Small intestine (tissue), 7 donors: Measurements from ENCODE around the gene PCDHGA5. TPM values are rescaled to one million over a fixed set of nuclear protein-coding genes. Genes with fewer than 3 reads are reported as not detected.
"Not testable (repeated sequence)": the region's sequence is repeated elsewhere in the genome, so short reads cannot be mapped to it uniquely, and the experiment has no call there.

ENCODE experiments used
- DNase-seq, 2 donors: peaks; one replicate each; pipeline versions ENCODE4 v3.0.0 to v3.0.0-alpha.2; 2013
- FAIRE-seq: peaks from 2 replicates; lab custom pipeline; 2012; peaks lifted over from hg19 to GRCh38; lab: Jason Lieb, UNC
- H3K27ac ChIP-seq, 3 donors: one replicate each; pipeline ENCODE4 v1.5.1; 2013; ENCODE audit warnings: low read length in 2 of 3, mild to moderate bottlenecking in 2 of 3, control low read depth in 1 of 3, inconsistent platforms in 1 of 3, low read depth in 1 of 3, moderate library complexity in 1 of 3
- H3K27me3 ChIP-seq, 3 donors: one replicate each; pipeline ENCODE4 v1.6.1; 2013; ENCODE audit warnings: low read length in 3 of 3, inconsistent platforms in 1 of 3; ENCODE audit not compliant: control insufficient read depth in 3 of 3, insufficient read depth in 3 of 3
- H3K36me3 ChIP-seq, 3 donors: one replicate each; pipeline ENCODE4 v1.6.1; 2013; ENCODE audit warnings: low read length in 3 of 3, inconsistent platforms in 1 of 3, low read depth in 1 of 3, mild to moderate bottlenecking in 1 of 3, moderate library complexity in 1 of 3; ENCODE audit not compliant: control insufficient read depth in 3 of 3, insufficient read depth in 2 of 3
- H3K4me1 ChIP-seq, 3 donors: one replicate each; pipeline ENCODE4 v1.6.1; 2013; ENCODE audit warnings: low read length in 2 of 3, inconsistent platforms in 1 of 3, low read depth in 1 of 3, mild to moderate bottlenecking in 1 of 3, moderate library complexity in 1 of 3; ENCODE audit not compliant: control insufficient read depth in 3 of 3, insufficient read depth in 2 of 3
- H3K4me3 ChIP-seq, 3 donors: one replicate each; pipeline ENCODE4 v1.5.1; 2013; ENCODE audit warnings: low read length in 3 of 3, control low read depth in 1 of 3, inconsistent platforms in 1 of 3, low read depth in 1 of 3, mild to moderate bottlenecking in 1 of 3, moderate library complexity in 1 of 3
- H3K9me3 ChIP-seq, 2 donors: one replicate each; pipeline ENCODE4 v1.6.1; 2013; ENCODE audit warnings: low read depth in 1 of 2, low read length in 1 of 2; ENCODE audit not compliant: control insufficient read depth in 2 of 2, insufficient read depth in 1 of 2
- WGBS, 3 donors: extraction: QIAGEN DNeasy Blood & Tissue Kit; methylation state at CpG; one replicate each; pipeline ENCODE4 v1.1.7; 2013; 5-methylcytosine and 5-hydroxymethylcytosine counted together
- polyA plus RNA-seq, 4 donors: library from polyadenylated mRNA; stranded (reverse) in 3 of 4; unstranded in 1 of 4; fragments of 200-250 nt in 3 of 4; fragments of 120-200 nt in 1 of 4; gene quantifications; one replicate each; pipeline versions ENCODE4 v1.2.1 to v1.2.3, GENCODE V29; 2013
- donor health status: healthy with polysubstance abuse.
- donor health status: control.
- donor health status: control.
- donor health status: Bipolar disorder and iron deficiency.
- donor health status: healthy.

Gene PCDHGA5
- polyA plus RNA-seq, 4 donors: 0.43 to 0.68 TPM; not detected in 2

DNA sequence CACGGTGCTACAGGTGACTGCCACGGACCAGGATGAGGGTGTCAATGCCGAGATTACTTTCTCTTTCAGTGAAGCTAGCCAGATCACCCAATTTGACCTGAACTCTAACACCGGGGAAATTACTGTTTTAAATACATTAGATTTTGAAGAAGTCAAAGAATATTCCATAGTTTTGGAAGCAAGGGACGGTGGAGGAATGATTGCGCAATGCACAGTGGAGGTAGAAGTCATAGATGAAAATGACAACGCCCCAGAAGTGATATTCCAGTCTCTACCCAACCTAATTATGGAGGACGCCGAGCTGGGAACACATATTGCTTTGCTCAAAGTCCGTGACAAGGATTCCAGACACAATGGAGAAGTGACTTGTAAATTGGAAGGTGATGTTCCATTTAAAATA, 24.7 kb downstream of the PCDHGA5 start:
- no peak for DNase-seq
- WGBS, 3 donors: 49 to 56% (median 49%) methylated on average over 10 of the region's 10 CpGs
- FAIRE-seq: no peak
- Histone ChIP-seq H3K27ac (no peak overlapping the region), H3K27me3 (peaks cover 0 to 39% (median 17%) of the 10 kb centered on the region in 3 donors), H3K36me3 (no peaks in the 10 kb centered on the region), H3K4me3 (no peak overlapping the region), H3K9me3 (peaks cover 8 to 58% of the 10 kb centered on the region in 2 donors), H3K4me1 (no peaks in the 10 kb centered on the region)

DNA sequence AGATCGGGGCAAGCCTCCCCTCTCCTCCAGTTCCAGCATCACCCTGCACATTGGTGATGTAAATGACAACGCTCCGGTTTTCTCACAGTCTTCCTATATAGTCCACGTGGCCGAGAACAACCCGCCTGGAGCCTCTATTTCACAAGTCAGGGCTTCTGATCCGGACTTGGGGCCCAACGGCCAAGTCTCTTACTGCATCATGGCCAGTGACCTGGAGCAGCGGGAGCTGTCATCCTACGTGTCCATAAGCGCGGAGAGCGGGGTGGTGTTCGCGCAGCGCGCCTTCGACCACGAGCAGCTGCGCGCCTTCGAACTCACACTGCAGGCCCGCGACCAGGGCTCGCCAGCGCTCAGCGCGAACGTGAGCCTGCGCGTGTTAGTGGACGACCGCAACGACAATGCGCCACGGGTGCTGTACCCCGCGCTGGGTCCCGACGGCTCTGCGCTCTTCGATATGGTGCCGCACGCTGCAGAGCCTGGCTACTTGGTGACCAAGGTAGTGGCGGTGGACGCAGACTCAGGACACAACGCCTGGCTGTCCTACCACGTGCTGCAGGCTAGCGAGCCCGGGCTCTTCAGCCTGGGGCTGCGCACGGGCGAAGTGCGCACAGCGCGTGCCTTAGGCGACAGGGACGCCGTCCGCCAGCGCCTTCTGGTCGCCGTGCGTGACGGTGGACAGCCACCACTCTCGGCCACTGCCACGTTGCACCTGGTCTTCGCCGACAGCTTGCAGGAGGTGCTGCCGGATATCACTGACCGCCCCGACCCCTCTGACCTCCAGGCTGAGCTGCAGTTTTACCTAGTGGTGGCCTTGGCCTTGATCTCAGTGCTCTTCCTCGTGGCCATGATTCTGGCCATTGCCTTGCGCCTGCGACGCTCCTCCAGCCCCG, 25.4 kb downstream of the PCDHGA5 start:
- no peak for DNase-seq
- Histone ChIP-seq H3K27ac (no peak overlapping the region), H3K27me3 (peaks cover 0 to 36% (median 22%) of the 10 kb centered on the region in 3 donors), H3K9me3 (peaks cover 8 to 58% of the 10 kb centered on the region in 2 donors), H3K36me3 (no peaks in the 10 kb centered on the region), H3K4me1 (no peaks in the 10 kb centered on the region), H3K4me3 (no peak overlapping the region)
- WGBS, 3 donors: 43 to 63% (median 63%) methylated on average over 70 to 77 of the region's 77 CpGs
- FAIRE-seq: no peak

DNA sequence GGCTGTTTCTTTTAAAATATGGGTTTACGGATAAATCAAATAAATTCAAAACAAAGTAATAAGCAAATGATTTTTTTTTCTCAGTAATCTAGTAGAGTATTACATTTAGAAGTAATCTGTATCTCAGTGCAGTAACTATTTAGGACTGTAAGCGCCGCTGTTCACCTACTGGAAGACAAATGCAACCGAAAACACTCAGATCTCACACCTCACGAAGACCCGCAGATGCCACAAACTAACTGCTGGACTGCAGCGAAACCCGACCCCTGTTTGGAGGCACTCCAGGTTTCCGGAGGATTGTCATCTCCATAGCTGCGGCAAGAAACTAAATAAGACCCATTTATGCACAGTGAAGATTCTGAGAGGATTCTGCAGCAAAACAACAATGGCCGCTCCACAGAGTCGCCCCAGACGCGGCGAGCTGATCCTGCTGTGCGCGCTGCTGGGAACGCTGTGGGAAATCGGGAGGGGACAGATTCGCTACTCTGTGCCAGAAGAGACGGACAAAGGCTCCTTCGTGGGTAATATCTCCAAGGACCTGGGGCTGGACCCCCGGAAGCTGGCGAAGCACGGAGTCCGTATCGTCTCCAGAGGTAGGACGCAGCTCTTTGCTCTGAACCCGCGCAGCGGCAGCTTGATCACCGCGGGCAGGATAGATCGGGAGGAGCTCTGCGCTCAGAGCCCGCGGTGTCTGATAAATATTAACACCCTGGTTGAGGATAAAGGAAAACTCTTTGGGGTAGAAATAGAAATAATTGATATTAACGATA, 28.7 kb downstream of the PCDHGA5 start, which contains the start of gene PCDHGA8:
Gene PCDHGA8, plus strand, starts transcription at position 205 of the 770 bp plus-strand sequence. Its CDS starts 181 bp downstream, at position 386.
- Histone ChIP-seq H3K27ac (no peak within 1 kb of the TSS), H3K9me3 (peaks cover 8 to 51% of the 10 kb centered on the region in 2 donors), H3K27me3 (peaks cover 0 to 31% (median 23%) of the 10 kb centered on the region in 3 donors), H3K36me3 (no peaks in the 10 kb centered on the region), H3K4me3 (no peak within 1 kb of the TSS), H3K4me1 (no peaks in the 10 kb centered on the region)
- 31 to 47% (median 46%) methylated on average over 38 of the region's 38 CpGs for WGBS, 3 donors
- no peak for DNase-seq
- FAIRE-seq: no peak

DNA sequence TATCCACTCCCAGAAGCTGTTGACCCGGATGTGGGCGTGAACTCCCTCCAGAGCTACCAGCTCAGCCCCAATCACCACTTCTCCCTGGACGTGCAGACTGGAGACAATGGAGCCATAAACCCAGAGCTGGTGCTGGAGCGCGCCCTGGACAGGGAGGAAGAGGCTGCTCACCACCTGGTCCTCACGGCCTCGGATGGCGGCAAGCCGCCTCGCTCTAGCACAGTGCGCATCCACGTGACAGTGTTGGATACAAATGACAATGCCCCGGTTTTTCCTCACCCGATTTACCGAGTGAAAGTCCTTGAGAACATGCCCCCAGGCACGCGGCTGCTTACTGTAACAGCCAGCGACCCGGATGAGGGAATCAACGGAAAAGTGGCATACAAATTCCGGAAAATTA, 29.3 kb downstream of the PCDHGA5 start:
- H3K9me3 ChIP-seq: peaks cover 8 to 52% of the 10 kb centered on the region in 2 donors
- H3K27ac ChIP-seq: no peak overlapping the region
- no peaks in the 10 kb centered on the region for H3K36me3 ChIP-seq
- no peak for DNase-seq
- WGBS, 3 donors: 40 to 52% (median 50%) methylated on average over 21 of the region's 21 CpGs
- peaks cover 0 to 29% (median 22%) of the 10 kb centered on the region in 3 donors for H3K27me3 ChIP-seq
- H3K4me1 ChIP-seq: no peaks in the 10 kb centered on the region
- FAIRE-seq: no peak
- no peak overlapping the region for H3K4me3 ChIP-seq

DNA sequence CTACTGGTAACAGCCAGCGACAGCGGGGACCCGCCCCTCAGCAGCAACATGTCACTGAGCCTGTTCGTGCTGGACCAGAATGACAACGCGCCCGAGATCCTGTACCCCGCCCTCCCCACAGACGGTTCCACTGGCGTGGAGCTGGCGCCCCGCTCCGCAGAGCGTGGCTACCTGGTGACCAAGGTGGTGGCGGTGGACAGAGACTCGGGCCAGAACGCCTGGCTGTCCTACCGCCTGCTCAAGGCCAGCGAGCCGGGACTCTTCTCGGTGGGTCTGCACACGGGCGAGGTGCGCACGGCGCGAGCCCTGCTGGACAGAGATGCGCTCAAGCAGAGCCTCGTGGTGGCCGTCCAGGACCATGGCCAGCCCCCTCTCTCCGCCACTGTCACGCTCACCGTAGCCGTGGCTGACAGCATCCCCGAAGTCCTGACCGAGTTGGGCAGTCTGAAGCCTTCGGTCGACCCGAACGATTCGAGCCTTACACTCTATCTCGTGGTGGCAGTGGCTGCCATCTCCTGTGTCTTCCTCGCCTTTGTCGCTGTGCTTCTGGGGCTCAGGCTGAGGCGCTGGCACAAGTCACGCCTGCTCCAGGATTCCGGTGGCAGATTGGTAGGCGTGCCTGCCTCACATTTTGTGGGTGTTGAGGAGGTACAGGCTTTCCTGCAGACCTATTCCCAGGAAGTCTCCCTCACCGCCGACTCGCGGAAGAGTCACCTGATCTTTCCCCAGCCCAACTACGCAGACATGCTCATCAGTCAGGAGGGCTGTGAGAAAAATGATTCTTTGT, 30.6 kb downstream of the PCDHGA5 start:
- not testable (repeated sequence) for H3K27ac ChIP-seq, DNase-seq, H3K4me1 ChIP-seq, FAIRE-seq, H3K36me3 ChIP-seq, H3K4me3 ChIP-seq
- peaks cover 5 to 51% of the 10 kb centered on the region in 2 donors for H3K9me3 ChIP-seq
- H3K27me3 ChIP-seq: peaks cover 0 to 33% (median 27%) of the 10 kb centered on the region in 3 donors
- WGBS, 3 donors: 45 to 56% (median 47%) methylated on average over 33 to 46 of the region's 53 CpGs

DNA sequence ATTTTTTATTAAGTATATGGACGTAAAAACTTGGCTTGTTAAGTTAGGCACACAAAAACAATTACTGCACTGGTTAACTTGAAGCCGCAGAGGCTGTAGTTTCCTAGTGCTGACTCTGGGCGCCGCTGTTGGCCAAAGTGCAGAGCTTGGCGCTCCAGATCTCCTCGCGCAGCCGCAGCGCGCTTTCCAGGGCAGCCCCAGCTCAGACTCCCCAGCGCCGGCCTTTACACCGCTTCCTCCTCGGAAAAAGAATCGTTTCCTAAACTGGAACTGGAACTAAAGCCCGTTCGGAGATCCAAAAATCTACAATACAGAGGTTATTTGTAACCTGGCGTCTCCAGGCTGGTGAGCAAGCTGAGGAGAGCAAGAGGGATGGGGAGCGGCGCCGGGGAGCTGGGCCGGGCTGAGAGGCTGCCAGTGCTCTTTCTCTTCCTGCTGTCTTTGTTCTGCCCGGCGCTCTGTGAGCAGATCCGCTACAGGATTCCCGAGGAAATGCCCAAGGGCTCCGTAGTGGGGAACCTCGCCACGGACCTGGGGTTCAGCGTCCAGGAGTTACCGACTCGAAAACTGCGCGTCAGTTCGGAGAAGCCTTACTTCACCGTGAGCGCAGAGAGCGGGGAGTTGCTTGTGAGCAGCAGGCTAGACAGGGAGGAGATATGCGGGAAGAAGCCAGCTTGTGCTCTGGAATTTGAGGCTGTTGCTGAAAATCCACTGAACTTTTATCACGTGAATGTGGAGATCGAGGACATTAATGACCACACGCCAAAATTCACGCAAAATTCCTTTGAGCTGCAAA, 34.0 kb downstream of the PCDHGA5 start, which contains the start of gene PCDHGB5:
Gene PCDHGB5, plus strand, starts transcription at position 192 of the 796 bp plus-strand sequence. Its CDS starts 181 bp downstream, at position 373.
- FAIRE-seq, H3K36me3 ChIP-seq, H3K4me1 ChIP-seq, H3K27ac ChIP-seq: not testable (repeated sequence)
- peaks cover 0 to 51% of the 10 kb centered on the region in 2 donors for H3K9me3 ChIP-seq
- peak; percentile 35 to 37 for DNase-seq
- H3K4me3 ChIP-seq: peak within 1 kb of the TSS in 2 of 3 donors; percentile 22 to 26
- H3K27me3 ChIP-seq: peaks cover 0 to 35% (median 23%) of the 10 kb centered on the region in 3 donors
- WGBS, 3 donors: 7 to 19% (median 17%) methylated on average over 23 to 25 of the region's 43 CpGs

DNA sequence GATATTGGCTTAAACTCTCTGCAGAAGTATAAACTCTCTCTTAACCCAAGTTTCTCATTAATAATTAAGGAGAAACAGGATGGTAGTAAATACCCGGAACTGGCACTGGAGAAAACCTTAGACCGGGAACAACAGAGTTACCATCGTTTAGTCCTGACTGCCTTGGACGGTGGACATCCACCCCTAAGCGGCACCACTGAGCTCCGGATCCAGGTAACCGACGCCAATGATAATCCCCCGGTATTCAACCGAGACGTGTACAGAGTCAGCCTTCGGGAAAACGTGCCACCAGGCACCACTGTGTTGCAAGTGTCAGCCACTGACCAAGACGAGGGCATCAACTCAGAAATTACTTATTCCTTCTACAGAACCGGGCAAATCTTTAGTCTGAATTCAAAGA, 34.6 kb downstream of the PCDHGA5 start:
- Histone ChIP-seq H3K36me3 (no peaks in the 10 kb centered on the region), H3K27ac (no peak overlapping the region), H3K9me3 (peaks cover 0 to 51% of the 10 kb centered on the region in 2 donors), H3K4me3 (no peak overlapping the region), H3K27me3 (peaks cover 0 to 38% (median 25%) of the 10 kb centered on the region in 3 donors), H3K4me1 (no peaks in the 10 kb centered on the region)
- no peak for FAIRE-seq
- 30 to 39% (median 31%) methylated on average over 15 of the region's 15 CpGs for WGBS, 3 donors
- no peak for DNase-seq
